H9 (cell line): Measurements from ENCODE around the gene LPP. TPM values are rescaled to one million over a fixed set of nuclear protein-coding genes. Genes with fewer than 3 reads are reported as not detected.

Experiments used
- DNase-seq: peaks from one replicate; pipeline ENCODE4 v3.0.0-alpha.2; 2017
- H2AFZ ChIP-seq: one replicate; pipeline ENCODE4 v1.6.1; 2013; ENCODE audit warnings: mild to moderate bottlenecking, low read length, control low read depth, moderate library complexity
- H2AK5ac ChIP-seq: 2 replicates; pipeline ENCODE4 v1.6.1; 2013; ENCODE audit warnings: low read length, control low read depth, mixed read lengths; ENCODE audit not compliant: insufficient read length
- H2BK120ac ChIP-seq: one replicate; pipeline ENCODE4 v1.6.1; 2013; ENCODE audit warnings: low read depth, mild to moderate bottlenecking, low read length, control low read depth, inconsistent platforms; ENCODE audit not compliant: poor library complexity, severe bottlenecking
- H2BK12ac ChIP-seq: 2 replicates; pipeline ENCODE4 v1.6.1; 2013; ENCODE audit warnings: low read length, control low read depth, mixed read lengths, low read depth; ENCODE audit not compliant: insufficient read length
- H2BK15ac ChIP-seq: 2 replicates; pipeline ENCODE4 v1.6.1; 2013; ENCODE audit warnings: low read depth, low read length, control low read depth
- H2BK20ac ChIP-seq: one replicate; pipeline ENCODE4 v1.6.1; 2013; ENCODE audit warnings: low read depth, mild to moderate bottlenecking, low read length, control low read depth, inconsistent platforms; ENCODE audit not compliant: poor library complexity, severe bottlenecking
- H2BK5ac ChIP-seq: 2 replicates; pipeline ENCODE4 v1.6.1; 2013; ENCODE audit warnings: low read length, control low read depth, mixed read lengths; ENCODE audit not compliant: insufficient read length
- H3K14ac ChIP-seq: 2 replicates; pipeline ENCODE4 v1.6.1; 2013; ENCODE audit warnings: low read length, control low read depth; ENCODE audit not compliant: insufficient read depth
- H3K18ac ChIP-seq: 2 replicates; pipeline ENCODE4 v1.6.1; 2013; ENCODE audit warnings: low read depth, mild to moderate bottlenecking, mixed read lengths, low read length, control low read depth; ENCODE audit not compliant: insufficient read length
- H3K23ac ChIP-seq: 2 replicates; pipeline ENCODE4 v1.6.1; 2013; ENCODE audit warnings: low read length, control low read depth, mixed read lengths, low read depth; ENCODE audit not compliant: insufficient read length
- H3K23me2 ChIP-seq: 2 replicates; pipeline ENCODE4 v1.6.1; 2013; ENCODE audit warnings: low read depth, mild to moderate bottlenecking, mixed read lengths, low read length, control low read depth; ENCODE audit not compliant: insufficient read length, poor library complexity, severe bottlenecking
- H3K27ac ChIP-seq: 2 replicates; pipeline ENCODE4 v1.5.1; 2013; ENCODE audit warnings: low read length, control low read depth, mixed read lengths, low read depth; ENCODE audit not compliant: insufficient read length
- H3K27me3 ChIP-seq: 2 replicates; pipeline ENCODE4 v1.6.1; 2013; ENCODE audit warnings: low read length, control low read depth, inconsistent platforms; ENCODE audit not compliant: insufficient read depth
- H3K4ac ChIP-seq: 2 replicates; pipeline ENCODE4 v1.6.1; 2013; ENCODE audit warnings: low read depth, mild to moderate bottlenecking, control low read depth, inconsistent platforms, low read length, moderate library complexity
- H3K4me1 ChIP-seq: 2 replicates; pipeline ENCODE4 v1.6.1; 2013; ENCODE audit warnings: low read length, control low read depth, inconsistent platforms; ENCODE audit not compliant: insufficient read depth
- H3K4me2 ChIP-seq: 2 replicates; pipeline ENCODE4 v1.6.1; 2013; ENCODE audit warnings: low read length, control low read depth, mixed read lengths; ENCODE audit not compliant: insufficient read length, insufficient read depth
- H3K56ac ChIP-seq: 2 replicates; pipeline ENCODE4 v1.6.1; 2013; ENCODE audit warnings: low read depth, mild to moderate bottlenecking, mixed read lengths, low read length, control low read depth; ENCODE audit not compliant: insufficient read length
- H3K79me1 ChIP-seq: 2 replicates; pipeline ENCODE4 v1.6.1; 2013; ENCODE audit warnings: low read depth, mild to moderate bottlenecking, moderate library complexity, low read length, control low read depth, inconsistent platforms; ENCODE audit not compliant: insufficient read depth, poor library complexity, severe bottlenecking
- H3K79me2 ChIP-seq: 2 replicates; pipeline ENCODE4 v1.6.1; 2013; ENCODE audit warnings: low read length, control low read depth, inconsistent platforms; ENCODE audit not compliant: insufficient read depth
- H3K9ac ChIP-seq: 2 replicates; pipeline ENCODE4 v1.6.1; 2013; ENCODE audit warnings: low read length, control low read depth, mixed read lengths; ENCODE audit not compliant: insufficient read length; ENCODE audit errors: extremely low read depth
- H3K9me3 ChIP-seq: one replicate; pipeline ENCODE4 v1.6.1; 2013; ENCODE audit warnings: low read depth, low read length, inconsistent platforms; ENCODE audit not compliant: control insufficient read depth
- H3T11ph ChIP-seq: one replicate; pipeline ENCODE4 v1.6.1; 2013; ENCODE audit warnings: mild to moderate bottlenecking, low read length, control low read depth, inconsistent platforms
- H4K20me1 ChIP-seq: one replicate; pipeline ENCODE4 v1.6.1; 2013; ENCODE audit not compliant: control insufficient read depth, insufficient read length, insufficient read depth
- H4K5ac ChIP-seq: 2 replicates; pipeline ENCODE4 v1.6.1; 2013; ENCODE audit warnings: low read depth, mild to moderate bottlenecking, mixed read lengths, low read length, control low read depth; ENCODE audit not compliant: insufficient read length
- H4K8ac ChIP-seq: replicated peaks from 2 replicates; pipeline ENCODE4 v1.6.1; 2013; ENCODE audit warnings: low read length, control low read depth, mixed read lengths, low read depth; ENCODE audit not compliant: insufficient read length
- H4K91ac ChIP-seq: 2 replicates; pipeline ENCODE4 v1.6.1; 2013; ENCODE audit warnings: low read depth, mild to moderate bottlenecking, moderate library complexity, mixed read lengths, low read length, control low read depth; ENCODE audit not compliant: insufficient read length
- H3K27ac Mint-ChIP-seq, 3 experiments: 2 replicates in 2 of 3; 3 replicates in 1 of 3; pipeline ENCODE4 v1.8.0; 2020 to 2021; ENCODE audit warnings: mixed read lengths in 3 of 3, mild to moderate bottlenecking in 1 of 3, moderate library complexity in 1 of 3
- H3K27me3 Mint-ChIP-seq: 2 replicates; pipeline ENCODE4 v1.8.0; 2021; ENCODE audit warnings: low read depth, mild to moderate bottlenecking, moderate library complexity, mixed read lengths
- H3K36me3 Mint-ChIP-seq, 3 experiments: 2 replicates in 2 of 3; 3 replicates in 1 of 3; pipeline ENCODE4 v1.8.0; 2020 to 2021; ENCODE audit warnings: low read depth in 3 of 3, mixed read lengths in 3 of 3; ENCODE audit not compliant: insufficient read depth in 1 of 3
- H3K4me1 Mint-ChIP-seq, 2 experiments: 2 replicates each; pipeline ENCODE4 v1.8.0; 2020; ENCODE audit warnings: mixed read lengths in 2 of 2
- H3K4me3 Mint-ChIP-seq, 2 experiments: 2 replicates in 1 of 2; 3 replicates in 1 of 2; pipeline ENCODE4 v1.8.0; 2020 to 2021; ENCODE audit warnings: mild to moderate bottlenecking in 2 of 2, mixed read lengths in 2 of 2, moderate library complexity in 1 of 2
- H3K9me3 Mint-ChIP-seq, 2 experiments: 2 replicates in 1 of 2; 3 replicates in 1 of 2; pipeline ENCODE4 v1.8.0; 2020; ENCODE audit warnings: mild to moderate bottlenecking in 2 of 2, mixed read lengths in 2 of 2, moderate library complexity in 1 of 2
- WGBS: extraction: QIAGEN DNeasy Blood & Tissue Kit; methylation state at CpG from one replicate; pipeline ENCODE4 v1.1.7; 2013; ENCODE audit warnings: missing lambda C conversion rate, low lambda C conversion rate, mixed read lengths; ENCODE audit not compliant: insufficient read length; ENCODE audit errors: extremely low coverage; 5-methylcytosine and 5-hydroxymethylcytosine counted together
- total RNA-seq: library from RNA; stranded (reverse); gene quantifications from 2 replicates; pipeline ENCODE4 v1.2.1, GENCODE V29; 2021
- TF ChIP-seq, protein P1 (sequence below): fragments of 200-600 bp; sonication (generic); conservative IDR thresholded peaks from 3 replicates; pipeline ENCODE4 v1.8.0; 2021; ENCODE audit warnings: antibody characterized with exemption, mild to moderate bottlenecking

The LPP gene
- total RNA-seq, 1 experiment from 2014 or later, result 64.6 TPM

- no peak overlapping the region for H3K23ac ChIP-seq
- no peaks in the 10 kb centered on the region for H3K27me3 ChIP-seq
- H2BK20ac ChIP-seq, result no peak overlapping the region
- no peak overlapping the region for H2AK5ac ChIP-seq
- H3K4me1 ChIP-seq, result no peaks in the 10 kb centered on the region
- Mint-ChIP-seq H3K4me1 (no peaks in the 10 kb centered on the region; a peak in 1 of 4 replicates), H3K27me3 (no peaks in the 10 kb centered on the region), H3K9me3 (no peaks in the 10 kb centered on the region), H3K27ac (no peak overlapping the region), H3K4me3 (no peak overlapping the region), H3K36me3 (no peaks in the 10 kb centered on the region)
- TF ChIP-seq, protein P1, sequence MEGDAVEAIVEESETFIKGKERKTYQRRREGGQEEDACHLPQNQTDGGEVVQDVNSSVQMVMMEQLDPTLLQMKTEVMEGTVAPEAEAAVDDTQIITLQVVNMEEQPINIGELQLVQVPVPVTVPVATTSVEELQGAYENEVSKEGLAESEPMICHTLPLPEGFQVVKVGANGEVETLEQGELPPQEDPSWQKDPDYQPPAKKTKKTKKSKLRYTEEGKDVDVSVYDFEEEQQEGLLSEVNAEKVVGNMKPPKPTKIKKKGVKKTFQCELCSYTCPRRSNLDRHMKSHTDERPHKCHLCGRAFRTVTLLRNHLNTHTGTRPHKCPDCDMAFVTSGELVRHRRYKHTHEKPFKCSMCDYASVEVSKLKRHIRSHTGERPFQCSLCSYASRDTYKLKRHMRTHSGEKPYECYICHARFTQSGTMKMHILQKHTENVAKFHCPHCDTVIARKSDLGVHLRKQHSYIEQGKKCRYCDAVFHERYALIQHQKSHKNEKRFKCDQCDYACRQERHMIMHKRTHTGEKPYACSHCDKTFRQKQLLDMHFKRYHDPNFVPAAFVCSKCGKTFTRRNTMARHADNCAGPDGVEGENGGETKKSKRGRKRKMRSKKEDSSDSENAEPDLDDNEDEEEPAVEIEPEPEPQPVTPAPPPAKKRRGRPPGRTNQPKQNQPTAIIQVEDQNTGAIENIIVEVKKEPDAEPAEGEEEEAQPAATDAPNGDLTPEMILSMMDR, result no peak
- H2BK12ac ChIP-seq, result no peak overlapping the region
- no peak overlapping the region for H3K56ac ChIP-seq
- H3K79me2 ChIP-seq, result no peaks in the 10 kb centered on the region
- no peak overlapping the region for H3K18ac ChIP-seq
- no peak overlapping the region for H4K8ac ChIP-seq
- H3K23me2 ChIP-seq, result no peaks in the 10 kb centered on the region
- H3T11ph ChIP-seq, result no peak overlapping the region
- H3K4ac ChIP-seq, result no peak overlapping the region
- H4K91ac ChIP-seq, result no peak overlapping the region
- H3K4me2 ChIP-seq, result no peak overlapping the region
- H2BK15ac ChIP-seq, result no peak overlapping the region
- no peak for DNase-seq
- no peak overlapping the region for H2AFZ ChIP-seq
- H3K79me1 ChIP-seq, result no peaks in the 10 kb centered on the region
- no peak overlapping the region for H2BK5ac ChIP-seq
- no peak overlapping the region for H3K27ac ChIP-seq
- no peaks in the 10 kb centered on the region for H3K9me3 ChIP-seq
- no CpG with 5 or more reads among the region's 8 CpGs for WGBS
- H3K9ac ChIP-seq, result no peak overlapping the region
- no peaks in the 10 kb centered on the region for H4K20me1 ChIP-seq
- H4K5ac ChIP-seq, result no peak overlapping the region
- no peak overlapping the region for H3K14ac ChIP-seq
- no peak overlapping the region for H2BK120ac ChIP-seq
Observed at GRCh38 chr3:188848947-188849346, 695.0 kb downstream of the LPP start.
